NB4 (cell line): ENCODE measurements around the gene RPN1.
"Not testable (repeated sequence)": the region's sequence is repeated elsewhere in the genome, so short reads cannot be mapped to it uniquely, and the experiment has no call there.

Experiments used
- DNase-seq: peaks from one replicate; pipeline ENCODE4 v3.0.0; 2010; ENCODE audit warnings: low read depth
- H3K4me3 ChIP-seq: one replicate; pipeline ENCODE4 v1.5.1; 2011; ENCODE audit warnings: mild to moderate bottlenecking, low read depth, low read length, moderate library complexity
- CTCF ChIP-seq: IDR thresholded peaks from one replicate; pipeline ENCODE4 v1.5.1; 2012; ENCODE audit warnings: low read depth, low read length
- MAX ChIP-seq: IDR thresholded peaks from 2 replicates; pipeline ENCODE4 v1.6.1; 2011; ENCODE audit warnings: low read depth, low read length
- MYC ChIP-seq: IDR thresholded peaks from 2 replicates; pipeline ENCODE4 v1.6.1; 2011; ENCODE audit warnings: low read depth, low read length
- POLR2A ChIP-seq: IDR thresholded peaks from 2 replicates; pipeline ENCODE4 v1.6.1; 2011; ENCODE audit warnings: mild to moderate bottlenecking; ENCODE audit not compliant: insufficient read length; ENCODE audit errors: extremely low read depth

Gene RPN1

GRCh38 chr3:128653383-128653992, 2.9 kb upstream of the RPN1 start:
- H3K4me3 ChIP-seq, result not testable (repeated sequence)

GRCh38 chr3:128648940-128649663, 1.5 kb downstream of the RPN1 start:
- H3K4me3 ChIP-seq, result peak overlapping the region; percentile 81
- DNase-seq, result no peak
- TF ChIP-seq POLR2A (no peak), MAX (no peak), MYC (no peak), CTCF (no peak)

More at GRCh38 chr3:128653383-128653992, 2.9 kb upstream of the RPN1 start:
- not testable (repeated sequence) for DNase-seq

- no peak for DNase-seq
- TF ChIP-seq CTCF (no peak), MYC (no peak), MAX (no peak), POLR2A (no peak)
- H3K4me3 ChIP-seq, result peak overlapping the region; percentile 81
Observed at GRCh38 chr3:128648402-128648801, 2.2 kb downstream of the RPN1 start.

GRCh38 chr3:128647307-128647706, 3.3 kb downstream of the RPN1 start:
- H3K4me3 ChIP-seq, result peak overlapping the region; percentile 0
- no peak for TF ChIP-seq POLR2A
- TF ChIP-seq CTCF, result no peak
- no peak for TF ChIP-seq MAX
- no peak for TF ChIP-seq MYC
- DNase-seq, result no peak

- H3K4me3 ChIP-seq, result no peak overlapping the region
- TF ChIP-seq MYC (no peak), POLR2A (no peak), CTCF (no peak)
- DNase-seq, result no peak
Observed at GRCh38 chr3:128634075-128634611, 16.5 kb downstream of the RPN1 start.

- TF ChIP-seq POLR2A (no peak), MAX (no peak), MYC (no peak)
- no peak overlapping the region for H3K4me3 ChIP-seq
- no peak for DNase-seq
Observed at GRCh38 chr3:128632301-128632700, 18.3 kb downstream of the RPN1 start.

GRCh38 chr3:128629936-128630335, 20.7 kb downstream of the RPN1 start:
- no peak overlapping the region for H3K4me3 ChIP-seq
- DNase-seq, result no peak

More at GRCh38 chr3:128629936-128630335, 20.7 kb downstream of the RPN1 start:
- TF ChIP-seq CTCF (no peak), MYC (no peak), POLR2A (no peak), MAX (no peak)
